GM23248 (cell line): ENCODE results near the gene FRMD3.

ENCODE experiments used
- EZH2 ChIP-seq: fragments of 200-600 bp; sonication (generic); IDR thresholded peaks from 2 replicates; pipeline ENCODE4 v1.6.1; 2018; ENCODE audit warnings: antibody characterized with exemption, mild to moderate bottlenecking; ENCODE audit not compliant: insufficient read depth, poor library complexity, severe bottlenecking
- EZH2phosphoT487 ChIP-seq: fragments of 200-600 bp; sonication (generic); IDR thresholded peaks from 2 replicates; pipeline ENCODE4 v1.6.1; 2018; ENCODE audit warnings: antibody characterized with exemption, moderate library complexity, mild to moderate bottlenecking, low read depth; ENCODE audit not compliant: insufficient read depth

GRCh38 chr9:83441390-83441789, 96.8 kb downstream of the FRMD3 start:
- TF ChIP-seq EZH2 (no peak), EZH2phosphoT487 (no peak)
